OCI-LY3 (cell line): ENCODE data around the gene NUP210.
"Not testable (repeated sequence)": the region's sequence is repeated elsewhere in the genome, so short reads cannot be mapped to it uniquely, and the experiment has no call there.

ENCODE experiments used
- H2AFZ ChIP-seq: fragments of 200-600, 300-600 bp; shearing (Covaris generic); 2 replicates; pipeline ENCODE4 v1.6.0; 2014; ENCODE audit warnings: antibody characterized with exemption, low read depth, low read length
- H3K27ac ChIP-seq: fragments of 200-600, 300-600 bp; sonication (generic); 2 replicates; pipeline ENCODE4 v1.5.1; 2014; ENCODE audit warnings: mild to moderate bottlenecking, low read length, moderate library complexity, mixed read lengths
- H3K27me3 ChIP-seq: fragments of 200-600, 300-600 bp; sonication (generic); 2 replicates; pipeline ENCODE4 v1.6.1; 2014; ENCODE audit warnings: low read depth, low read length, mixed read lengths
- H3K36me3 ChIP-seq: fragments of 200-600, 300-600 bp; sonication (generic); replicated peaks from 2 replicates; pipeline ENCODE3; 2014; ENCODE audit warnings: low read depth, low read length, mixed read lengths
- H3K4me1 ChIP-seq: fragments of 300-600, 200-600 bp; sonication (generic); 2 replicates; pipeline ENCODE4 v1.6.1; 2014; ENCODE audit warnings: low read length, mixed read lengths
- H3K4me2 ChIP-seq: fragments of 200-600, 300-600 bp; sonication (generic); 2 replicates; pipeline ENCODE4 v1.6.1; 2014; ENCODE audit warnings: low read length, mixed read lengths
- H3K4me3 ChIP-seq: fragments of 300-600, 200-600 bp; sonication (generic); 2 replicates; pipeline ENCODE4 v1.5.1; 2014; ENCODE audit warnings: antibody characterized with exemption, mild to moderate bottlenecking, low read length, moderate library complexity
- H3K79me2 ChIP-seq: fragments of 300-600, 200-600 bp; shearing (Covaris generic); 2 replicates; pipeline ENCODE4 v1.6.1; 2014; ENCODE audit warnings: mild to moderate bottlenecking, low read length, mixed read lengths
- H3K9ac ChIP-seq: fragments of 300-600, 200-600 bp; shearing (Covaris generic); 2 replicates; pipeline ENCODE4 v1.6.0; 2014; ENCODE audit warnings: mild to moderate bottlenecking, low read length, moderate library complexity
- H3K9me3 ChIP-seq: fragments of 200-600, 300-600 bp; shearing (Covaris generic); 2 replicates; pipeline ENCODE4 v1.6.1; 2014; ENCODE audit warnings: low read length, mixed read lengths; ENCODE audit not compliant: insufficient read depth
- H4K20me1 ChIP-seq: fragments of 200-600, 300-600 bp; sonication (generic); 2 replicates; pipeline ENCODE4 v1.6.1; 2016; ENCODE audit warnings: low read length, mixed read lengths; ENCODE audit not compliant: insufficient read depth
- CTCF ChIP-seq: fragments of 200-600, 300-600 bp; sonication (generic); IDR thresholded peaks from 2 replicates; pipeline ENCODE4 v1.5.1; 2014; ENCODE audit warnings: antibody characterized with exemption, low read length, low read depth
- EZH2phosphoT487 ChIP-seq: fragments of 200-600 bp; shearing (Covaris generic); IDR thresholded peaks from 2 replicates; pipeline ENCODE4 v1.6.1; 2018; ENCODE audit warnings: antibody characterized with exemption, mixed run types, low read depth

The NUP210 gene

DNA sequence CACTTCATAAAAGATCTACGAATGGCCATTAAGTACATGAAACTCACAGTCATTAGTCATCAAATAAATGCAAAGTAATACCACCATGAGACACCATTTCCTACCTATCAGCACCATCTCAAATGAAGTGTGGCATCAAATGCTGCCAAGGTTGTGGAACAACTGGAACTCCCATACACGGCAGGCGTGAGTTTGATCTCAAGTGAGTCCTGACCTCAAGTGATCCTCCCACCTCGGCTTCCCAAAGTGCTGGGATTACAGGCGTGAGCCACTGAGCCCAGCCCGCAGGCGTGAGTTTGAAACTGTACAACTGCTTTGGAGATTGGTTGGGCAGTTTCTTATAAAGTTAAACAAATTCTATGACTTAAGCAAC, 31.2 kb upstream of the NUP210 start:
- Histone ChIP-seq H3K4me2 (peak overlapping the region; percentile 85), H3K9me3 (no peaks in the 10 kb centered on the region), H4K20me1 (no peaks in the 10 kb centered on the region), H3K4me3 (peak overlapping the region; percentile 81), H3K27me3 (peaks cover 2% of the 10 kb centered on the region; the same call in 1 of the 2 replicates), H3K79me2 (no peaks in the 10 kb centered on the region), H2AFZ (peak overlapping the region; percentile 88), H3K9ac (peak overlapping the region; percentile 40), H3K27ac (no peak overlapping the region), H3K36me3 (no peaks in the 10 kb centered on the region), H3K4me1 (peaks cover 9% of the 10 kb centered on the region)
- TF ChIP-seq CTCF = no peak
- no peak for TF ChIP-seq EZH2phosphoT487

GRCh38 chr3:13442882-13443281, 22.8 kb upstream of the NUP210 start:
- not testable (repeated sequence) for H4K20me1 ChIP-seq, H3K9me3 ChIP-seq, H3K4me1 ChIP-seq, H3K4me3 ChIP-seq, H3K4me2 ChIP-seq, H3K36me3 ChIP-seq, H2AFZ ChIP-seq, H3K27me3 ChIP-seq, H3K9ac ChIP-seq, H3K27ac ChIP-seq, H3K79me2 ChIP-seq

DNA sequence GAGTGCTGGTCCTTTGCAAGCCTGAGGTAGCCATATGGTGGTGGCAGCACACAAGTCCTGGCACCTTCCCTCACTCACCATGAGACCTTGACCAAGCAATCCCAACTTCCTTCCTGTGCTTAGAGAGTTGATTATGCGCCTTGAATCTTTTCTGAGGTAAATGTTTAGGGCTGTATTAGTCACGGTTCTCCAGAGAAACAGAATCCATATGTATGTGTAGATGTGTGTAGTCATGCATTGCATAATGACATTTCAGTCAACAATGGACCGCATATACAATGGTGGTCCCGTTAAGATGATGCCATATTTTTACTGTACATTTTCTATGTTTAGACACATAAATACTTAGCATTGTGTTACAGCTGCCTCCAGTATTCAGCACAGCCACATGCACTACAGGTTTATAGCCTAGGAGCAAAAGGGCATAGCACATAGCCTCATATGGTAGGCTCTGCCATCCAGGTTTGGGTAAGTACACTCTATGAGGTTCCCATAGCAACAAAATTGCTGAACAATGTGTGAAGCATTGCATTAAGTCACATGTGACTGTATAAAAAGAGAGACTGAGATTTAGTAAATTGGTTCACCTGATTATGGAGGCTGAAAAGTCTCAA, 20.2 kb upstream of the NUP210 start:
- Histone ChIP-seq H3K9ac (no peak overlapping the region), H3K27ac (no peak overlapping the region), H3K4me3 (no peak overlapping the region), H2AFZ (no peak overlapping the region), H3K36me3 (no peaks in the 10 kb centered on the region), H3K4me2 (no peak overlapping the region), H3K79me2 (no peaks in the 10 kb centered on the region), H3K27me3 (peaks cover 6% of the 10 kb centered on the region), H3K4me1 (no peaks in the 10 kb centered on the region), H4K20me1 (no peaks in the 10 kb centered on the region), H3K9me3 (no peaks in the 10 kb centered on the region)
- TF ChIP-seq EZH2phosphoT487 = no peak
- no peak for TF ChIP-seq CTCF

DNA sequence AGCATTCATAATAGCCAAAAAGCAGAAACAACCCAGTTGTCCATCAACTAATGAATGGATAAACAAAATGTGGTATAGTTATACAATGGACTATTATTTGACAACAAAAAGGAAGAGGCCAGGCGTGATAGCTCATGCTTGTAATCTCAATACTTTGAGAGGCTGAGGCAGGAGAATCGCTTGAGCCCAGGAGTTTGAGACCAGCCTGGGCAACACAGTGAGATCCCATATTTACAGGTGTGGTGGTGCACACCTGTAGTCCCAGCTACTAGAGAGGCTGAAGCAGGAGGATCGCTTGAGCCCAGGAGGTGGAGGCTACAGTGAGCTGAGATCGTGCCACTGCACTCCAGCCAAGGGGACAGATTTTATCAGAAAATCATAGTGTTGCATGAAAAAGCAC, 16.1 kb upstream of the NUP210 start:
- H4K20me1 ChIP-seq, H3K27ac ChIP-seq, H2AFZ ChIP-seq, H3K9ac ChIP-seq, H3K4me3 ChIP-seq, H3K79me2 ChIP-seq, H3K4me2 ChIP-seq, H3K27me3 ChIP-seq, H3K36me3 ChIP-seq, H3K4me1 ChIP-seq, H3K9me3 ChIP-seq: not testable (repeated sequence)

GRCh38 chr3:13433912-13434311, 13.8 kb upstream of the NUP210 start:
- H3K36me3 ChIP-seq = no peaks in the 10 kb centered on the region
- no peak overlapping the region for H3K4me2 ChIP-seq
- no peaks in the 10 kb centered on the region for H3K79me2 ChIP-seq
- H4K20me1 ChIP-seq = no peaks in the 10 kb centered on the region
- H3K9ac ChIP-seq = no peak overlapping the region
- TF ChIP-seq CTCF = no peak
- no peak for TF ChIP-seq EZH2phosphoT487
- H3K9me3 ChIP-seq = no peaks in the 10 kb centered on the region
- no peak overlapping the region for H3K4me3 ChIP-seq
- no peaks in the 10 kb centered on the region for H3K4me1 ChIP-seq
- H3K27ac ChIP-seq = no peak overlapping the region
- peaks cover 6% of the 10 kb centered on the region for H3K27me3 ChIP-seq
- no peak overlapping the region for H2AFZ ChIP-seq
